Naive B cell (primary cell): ENCODE data around the gene TMPRSS3. TPM values are rescaled to one million over a fixed set of nuclear protein-coding genes. Genes with fewer than 3 reads are reported as not detected.

Experiments
- ATAC-seq, 2 donors: fragments of 150-1000 bp; cut with Tn5 transposase; 2 replicates each; pipeline ENCODE4 v1.10.0; 2021; ENCODE audit warnings: low read depth in 2 of 2, mild to moderate bottlenecking in 2 of 2, moderate library complexity in 2 of 2
- DNase-seq: peaks from one replicate; pipeline ENCODE4 v3.0.0; 2022
- H3K27ac Mint-ChIP-seq, 6 donors: one replicate each; pipeline ENCODE4 v1.8.0; 2020 to 2022; ENCODE audit warnings: mild to moderate bottlenecking in 6 of 6, mixed read lengths in 6 of 6, moderate library complexity in 5 of 6, inconsistent platforms in 2 of 6
- H3K27me3 Mint-ChIP-seq, 3 donors: one replicate each; pipeline ENCODE4 v1.8.0; 2021 to 2022; ENCODE audit warnings: mixed read lengths in 3 of 3, mild to moderate bottlenecking in 1 of 3
- H3K36me3 Mint-ChIP-seq, 2 donors: one replicate each; pipeline ENCODE4 v1.8.0; 2020 to 2022; ENCODE audit warnings: mixed read lengths in 2 of 2, inconsistent platforms in 1 of 2, mild to moderate bottlenecking in 1 of 2
- H3K4me1 Mint-ChIP-seq, 3 donors: one replicate each; pipeline ENCODE4 v1.8.0; 2020 to 2022; ENCODE audit warnings: mixed read lengths in 3 of 3, inconsistent platforms in 1 of 3, mild to moderate bottlenecking in 1 of 3, moderate library complexity in 1 of 3
- H3K4me3 Mint-ChIP-seq, 8 donors: one replicate each; pipeline ENCODE4 v1.8.0; 2020 to 2022; ENCODE audit warnings: mild to moderate bottlenecking in 8 of 8, mixed read lengths in 8 of 8, moderate library complexity in 8 of 8, inconsistent platforms in 2 of 8
- H3K9me3 Mint-ChIP-seq, 7 donors: one replicate each; pipeline ENCODE4 v1.8.0; 2020 to 2022; ENCODE audit warnings: mixed read lengths in 7 of 7, mild to moderate bottlenecking in 5 of 7, inconsistent platforms in 2 of 7, moderate library complexity in 1 of 7
- polyA plus RNA-seq, 6 donors: library from polyadenylated mRNA; unstranded; fragments of 300-500 nt; fragmentation: Illumina TruSeq; gene quantifications; one replicate each; pipeline ENCODE4 v1.2.3, GENCODE V29; 2021; ENCODE audit warnings: low read depth in 6 of 6

TMPRSS3 gene
- polyA plus RNA-seq, 6 donors from 2014 or later, result not detected

GRCh38 chr21:42344631-42345030, 51.2 kb downstream of the TMPRSS3 start:
- Mint-ChIP-seq H3K27ac (no peak overlapping the region), H3K4me1 (no peaks in the 10 kb centered on the region), H3K4me3 (no peak overlapping the region), H3K27me3 (peaks cover 0 to 8% (median 5%) of the 10 kb centered on the region in 3 donors), H3K36me3 (no peaks in the 10 kb centered on the region), H3K9me3 (no peaks in the 10 kb centered on the region)
- ATAC-seq (no peak), DNase-seq (no peak)

- ATAC-seq (no peak), DNase-seq (no peak)
- no peak overlapping the region for H3K4me3 Mint-ChIP-seq
These were observed 51.8 kb downstream of the TMPRSS3 start for GRCh38 chr21:42343963-42344510.

GRCh38 chr21:42343556-42343955, 52.3 kb downstream of the TMPRSS3 start:
- peaks cover 0 to 8% (median 5%) of the 10 kb centered on the region in 3 donors for H3K27me3 Mint-ChIP-seq
- H3K36me3 Mint-ChIP-seq, result no peaks in the 10 kb centered on the region
- no peak for DNase-seq
- no peak for ATAC-seq
- no peaks in the 10 kb centered on the region for H3K4me1 Mint-ChIP-seq
- no peak overlapping the region for H3K27ac Mint-ChIP-seq
- no peaks in the 10 kb centered on the region for H3K9me3 Mint-ChIP-seq
- no peak overlapping the region for H3K4me3 Mint-ChIP-seq

More at GRCh38 chr21:42343963-42344510, 51.8 kb downstream of the TMPRSS3 start:
- Mint-ChIP-seq H3K9me3 (no peaks in the 10 kb centered on the region), H3K27ac (no peak overlapping the region), H3K4me1 (no peaks in the 10 kb centered on the region), H3K27me3 (peaks cover 0 to 8% (median 5%) of the 10 kb centered on the region in 3 donors), H3K36me3 (no peaks in the 10 kb centered on the region)

- Mint-ChIP-seq H3K27me3 (peaks cover 0 to 9% (median 5%) of the 10 kb centered on the region in 3 donors), H3K27ac (no peak overlapping the region), H3K4me3 (no peak overlapping the region), H3K9me3 (no peaks in the 10 kb centered on the region), H3K4me1 (peaks cover 0 to 2% (median under 1%) of the 10 kb centered on the region in 3 donors), H3K36me3 (no peaks in the 10 kb centered on the region)
- DNase-seq (no peak), ATAC-seq (no peak)
These were observed 52.8 kb downstream of the TMPRSS3 start for GRCh38 chr21:42343101-42343500.

- Mint-ChIP-seq H3K27ac (no peak overlapping the region), H3K9me3 (peaks cover 0 to 3% (median 0%) of the 10 kb centered on the region in 7 donors), H3K4me3 (no peak overlapping the region), H3K27me3 (peaks cover 2 to 21% (median 11%) of the 10 kb centered on the region in 3 donors), H3K4me1 (peaks cover 6 to 9% (median 8%) of the 10 kb centered on the region in 3 donors), H3K36me3 (no peaks in the 10 kb centered on the region)
- no peak for ATAC-seq
- no peak for DNase-seq
These were observed 53.9 kb downstream of the TMPRSS3 start for GRCh38 chr21:42341776-42342542.

GRCh38 chr21:42340187-42341050, 55.4 kb downstream of the TMPRSS3 start:
- peaks cover 0 to 18% (median 15%) of the 10 kb centered on the region in 3 donors for H3K27me3 Mint-ChIP-seq
- H3K4me1 Mint-ChIP-seq, result peaks cover 6 to 9% (median 8%) of the 10 kb centered on the region in 3 donors
- peaks cover 0 to 3% (median 0%) of the 10 kb centered on the region in 7 donors for H3K9me3 Mint-ChIP-seq
- ATAC-seq, result no peak
- DNase-seq, result no peak
- no peaks in the 10 kb centered on the region for H3K36me3 Mint-ChIP-seq
- no peak overlapping the region for H3K27ac Mint-ChIP-seq
- no peak overlapping the region for H3K4me3 Mint-ChIP-seq

DNA sequence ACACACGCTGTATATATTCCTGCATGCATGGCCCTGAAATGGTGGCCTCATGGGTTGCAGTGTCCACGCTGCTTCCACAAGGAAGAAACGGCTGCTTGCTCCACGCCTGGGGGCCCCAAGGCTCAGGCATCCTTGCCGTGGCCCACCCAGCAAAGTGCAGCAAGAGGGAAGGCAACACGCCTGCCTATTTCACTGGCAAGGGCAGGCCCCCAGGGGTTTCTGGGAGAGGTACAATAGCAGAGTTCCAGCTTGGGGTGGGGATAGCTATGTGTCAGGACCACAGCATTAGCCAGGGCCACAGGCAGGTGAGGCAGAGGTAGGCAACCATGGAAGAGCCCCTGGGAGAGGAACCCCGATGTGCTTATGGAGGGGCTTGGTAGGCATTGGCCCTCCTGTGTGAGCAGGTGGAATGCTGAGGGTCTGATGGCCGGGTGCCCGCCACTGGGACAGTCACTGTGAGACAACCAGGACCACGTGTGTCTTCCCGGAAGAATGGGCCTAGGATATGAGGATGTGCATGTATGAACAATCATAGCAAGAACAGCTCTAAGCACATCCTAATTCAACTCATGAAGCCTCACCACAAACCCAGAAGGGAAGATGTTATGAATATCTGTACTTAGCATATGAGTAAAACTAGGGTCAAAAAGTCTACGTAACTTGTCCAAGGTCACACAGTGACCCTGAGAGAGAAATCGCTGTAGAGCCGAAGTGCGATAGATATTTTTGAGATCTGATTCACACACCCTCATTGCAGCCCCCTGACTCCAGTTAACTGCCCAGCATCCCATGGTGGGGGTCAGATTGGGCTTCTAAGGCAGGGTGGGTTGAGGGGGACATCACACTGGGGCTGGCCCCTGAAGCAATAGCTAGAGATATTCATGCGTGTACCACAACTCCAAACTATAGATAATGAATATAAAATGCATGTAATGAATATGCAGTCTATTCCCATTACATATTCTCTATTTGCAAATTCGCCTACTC, 56.8 kb downstream of the TMPRSS3 start:
- Mint-ChIP-seq H3K4me1 (peaks cover 6 to 9% (median 8%) of the 10 kb centered on the region in 3 donors), H3K9me3 (peaks cover 0 to 3% (median 0%) of the 10 kb centered on the region in 7 donors), H3K4me3 (peak overlapping the region in 1 of 8 donors; percentile 21), H3K27ac (peak overlapping the region in 1 of 6 donors; percentile 42), H3K36me3 (no peaks in the 10 kb centered on the region), H3K27me3 (peaks cover 5 to 22% (median 19%) of the 10 kb centered on the region in 3 donors)
- no peak for ATAC-seq
- no peak for DNase-seq

- DNase-seq (peak; percentile 66), ATAC-seq (peak; percentile 98 to 99)
- peaks cover 5 to 25% (median 22%) of the 10 kb centered on the region in 3 donors for H3K27me3 Mint-ChIP-seq
- H3K27ac Mint-ChIP-seq, result peak overlapping the region in 3 of 6 donors; percentile 47 to 76 (median 56)
- peaks cover 6 to 9% (median 8%) of the 10 kb centered on the region in 3 donors for H3K4me1 Mint-ChIP-seq
- no peak overlapping the region for H3K4me3 Mint-ChIP-seq
- H3K9me3 Mint-ChIP-seq, result peaks cover 0 to 3% (median 0%) of the 10 kb centered on the region in 7 donors
- H3K36me3 Mint-ChIP-seq, result no peaks in the 10 kb centered on the region
These were observed 57.8 kb downstream of the TMPRSS3 start for GRCh38 chr21:42337830-42338728.

GRCh38 chr21:42337276-42337675, 58.6 kb downstream of the TMPRSS3 start:
- H3K9me3 Mint-ChIP-seq, result peaks cover 0 to 6% (median 4%) of the 10 kb centered on the region in 7 donors
- no peak overlapping the region for H3K4me3 Mint-ChIP-seq
- DNase-seq (no peak), ATAC-seq (no peak)
- peaks cover 6 to 9% (median 8%) of the 10 kb centered on the region in 3 donors for H3K4me1 Mint-ChIP-seq
- H3K27ac Mint-ChIP-seq, result no peak overlapping the region
- peaks cover 0 to 6% of the 10 kb centered on the region in 2 donors for H3K36me3 Mint-ChIP-seq
- H3K27me3 Mint-ChIP-seq, result peaks cover 9 to 31% (median 28%) of the 10 kb centered on the region in 3 donors

- Mint-ChIP-seq H3K27me3 (peaks cover 22 to 42% (median 38%) of the 10 kb centered on the region in 3 donors), H3K9me3 (peaks cover 3 to 18% (median 15%) of the 10 kb centered on the region in 7 donors), H3K36me3 (peaks cover 9 to 18% of the 10 kb centered on the region in 2 donors), H3K4me1 (peaks cover 6 to 9% (median 8%) of the 10 kb centered on the region in 3 donors), H3K4me3 (no peak overlapping the region), H3K27ac (peak overlapping the region in 1 of 6 donors; percentile 38)
- ATAC-seq (no peak), DNase-seq (no peak)
These were observed 59.8 kb downstream of the TMPRSS3 start for GRCh38 chr21:42336054-42336453.

GRCh38 chr21:42332557-42333317, 63.1 kb downstream of the TMPRSS3 start:
- H3K27me3 Mint-ChIP-seq, result peaks cover 29 to 45% (median 43%) of the 10 kb centered on the region in 3 donors
- H3K4me1 Mint-ChIP-seq, result peaks cover 3 to 4% (median 3%) of the 10 kb centered on the region in 3 donors
- H3K9me3 Mint-ChIP-seq, result peaks cover 8 to 24% (median 16%) of the 10 kb centered on the region in 7 donors
- no peak overlapping the region for H3K27ac Mint-ChIP-seq
- H3K4me3 Mint-ChIP-seq, result no peak overlapping the region
- H3K36me3 Mint-ChIP-seq, result peaks cover 9 to 26% of the 10 kb centered on the region in 2 donors
- ATAC-seq (no peak), DNase-seq (no peak)
